Spleen (tissue), 7 donors: ENCODE data around the gene COL16A1.

ENCODE experiments used
- POLR2A ChIP-seq, 3 donors: fragments of 450-650 bp; IDR thresholded peaks; one replicate each; pipeline ENCODE4 v1.5.1; 2017; ENCODE audit warnings: antibody characterized with exemption in 3 of 3, mild to moderate bottlenecking in 1 of 3
- POLR2AphosphoS5 ChIP-seq, 3 donors: sonication (generic); formaldehyde crosslinking; IDR thresholded peaks; one replicate each; pipeline ENCODE4 v1.5.1; 2017; ENCODE audit warnings: antibody characterized with exemption in 3 of 3
- TF ChIP-seq, protein P1 (sequence below), 11 experiments: fragments of 200-600 bp in 7 of 11; fragments of 450-650 bp in 4 of 11; sonication (generic) in 4 of 11; IDR thresholded peaks in 8 of 11; conservative IDR thresholded peaks in 3 of 11; 1 replicate in 7 of 11; 2 replicates in 4 of 11; pipeline versions ENCODE4 v1.4.0 to v1.8.0; 2016 to 2021; ENCODE audit warnings: antibody characterized with exemption in 11 of 11, inconsistent platforms in 4 of 11, mild to moderate bottlenecking in 1 of 11
- donor health status: DM: no; HTN: no; CAD: no; lungs with moderate emphysema.
- donor health status: DM: no; HTN: no; CAD: no.
- donor health status: DM: no; HTN: no; CAD: no.

GRCh38 chr1:31679091-31679490 lies 24.7 kb downstream of the COL16A1 start:
- TF ChIP-seq, protein P1, sequence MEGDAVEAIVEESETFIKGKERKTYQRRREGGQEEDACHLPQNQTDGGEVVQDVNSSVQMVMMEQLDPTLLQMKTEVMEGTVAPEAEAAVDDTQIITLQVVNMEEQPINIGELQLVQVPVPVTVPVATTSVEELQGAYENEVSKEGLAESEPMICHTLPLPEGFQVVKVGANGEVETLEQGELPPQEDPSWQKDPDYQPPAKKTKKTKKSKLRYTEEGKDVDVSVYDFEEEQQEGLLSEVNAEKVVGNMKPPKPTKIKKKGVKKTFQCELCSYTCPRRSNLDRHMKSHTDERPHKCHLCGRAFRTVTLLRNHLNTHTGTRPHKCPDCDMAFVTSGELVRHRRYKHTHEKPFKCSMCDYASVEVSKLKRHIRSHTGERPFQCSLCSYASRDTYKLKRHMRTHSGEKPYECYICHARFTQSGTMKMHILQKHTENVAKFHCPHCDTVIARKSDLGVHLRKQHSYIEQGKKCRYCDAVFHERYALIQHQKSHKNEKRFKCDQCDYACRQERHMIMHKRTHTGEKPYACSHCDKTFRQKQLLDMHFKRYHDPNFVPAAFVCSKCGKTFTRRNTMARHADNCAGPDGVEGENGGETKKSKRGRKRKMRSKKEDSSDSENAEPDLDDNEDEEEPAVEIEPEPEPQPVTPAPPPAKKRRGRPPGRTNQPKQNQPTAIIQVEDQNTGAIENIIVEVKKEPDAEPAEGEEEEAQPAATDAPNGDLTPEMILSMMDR (IDR thresholded peaks at IDR 0.05 in 8 of 11, conservative IDR thresholded peaks at IDR 0.05 in 3 of 11): no peak
- no peak for TF ChIP-seq POLR2A (IDR thresholded peaks at IDR 0.05)
- TF ChIP-seq POLR2AphosphoS5 (IDR thresholded peaks at IDR 0.05): no peak
